ENCODE results near the gene LGALS7B. TPM values are rescaled to one million over a fixed set of nuclear protein-coding genes. Genes with fewer than 3 reads are reported as not detected.

The LGALS7B gene
- total RNA-seq, 1 experiment from 2014 or later: 2.4 TPM

- Histone ChIP-seq H3K27ac (ENCODE audit: low read depth, low read length) (no peak overlapping the region), H3K4me3 (replicated peaks in 1 of 2; ENCODE audit: low read depth in 1 of 2, low read length in 2 of 2) (no peak overlapping the region), H3K4me1 (ENCODE audit: control insufficient read depth in 1 of 2, insufficient read depth in 2 of 2, low read length in 2 of 2) (peaks cover 0 to 6% of the 10 kb centered on the region in 2 experiments; a peak in 1 of 4 replicates), H3K36me3 (ENCODE audit: control insufficient read depth in 1 of 2, insufficient read depth in 2 of 2, low read length in 2 of 2) (no peaks in the 10 kb centered on the region), H3K79me2 (ENCODE audit: insufficient read depth, low read length) (no peaks in the 10 kb centered on the region), H3K9ac (ENCODE audit: low read length) (no peak overlapping the region), H3K9me3 (ENCODE audit: control insufficient read depth in 1 of 2, insufficient read depth in 1 of 2, low read depth in 1 of 2, low read length in 2 of 2) (no peaks in the 10 kb centered on the region), H3K27me3 (ENCODE audit: insufficient read depth, low read length) (no peaks in the 10 kb centered on the region), H2AFZ (ENCODE audit: low read depth, low read length, poor library complexity, severe bottlenecking) (no peak overlapping the region), H4K20me1 (ENCODE audit: insufficient read depth) (no peaks in the 10 kb centered on the region), H3K4me2 (ENCODE audit: low read length) (no peak overlapping the region), H3K9me2 (ENCODE audit: insufficient read depth) (no peaks in the 10 kb centered on the region)
- intact Hi-C loops (cut with micrococcal nuclease): no loop called here
- no peak for DNase-seq (ENCODE audit: low read depth, low spot score)
- ATAC-seq: no peak
- RAD21 ChIA-PET (ENCODE audit: low non-redundant PET in 1 of 2, low total read pairs in 2 of 2, uncharacterized antibody in 2 of 2, unreplicated experiment in 2 of 2): no interaction called here
- no TSS peak for BruUV-seq (replicated peaks)
- POLR2A ChIA-PET: no interaction called here
- CTCF ChIA-PET: interaction anchor here (0.7 kb wide), 1 partner anchor 18 kb away, joined by 3 read pairs; no protein-coding TSS in a partner anchor
- TF ChIP-seq, protein P1, sequence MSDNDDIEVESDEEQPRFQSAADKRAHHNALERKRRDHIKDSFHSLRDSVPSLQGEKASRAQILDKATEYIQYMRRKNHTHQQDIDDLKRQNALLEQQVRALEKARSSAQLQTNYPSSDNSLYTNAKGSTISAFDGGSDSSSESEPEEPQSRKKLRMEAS (IDR thresholded peaks at IDR 0.05): no peak
Measured at GRCh38 chr19:38765214-38765613, 23.8 kb upstream of the LGALS7B start.

- Histone ChIP-seq H3K27ac (ENCODE audit: low read depth, low read length) (no peak overlapping the region), H3K4me2 (ENCODE audit: low read length) (no peak overlapping the region), H3K4me1 (ENCODE audit: control insufficient read depth in 1 of 2, insufficient read depth in 2 of 2, low read length in 2 of 2) (peaks cover 0 to 6% of the 10 kb centered on the region in 2 experiments; a peak in 1 of 4 replicates), H3K4me3 (replicated peaks in 1 of 2; ENCODE audit: low read depth in 1 of 2, low read length in 2 of 2) (no peak overlapping the region), H3K36me3 (ENCODE audit: control insufficient read depth in 1 of 2, insufficient read depth in 2 of 2, low read length in 2 of 2) (no peaks in the 10 kb centered on the region), H3K9ac (ENCODE audit: low read length) (no peak overlapping the region), H3K79me2 (ENCODE audit: insufficient read depth, low read length) (no peaks in the 10 kb centered on the region), H3K9me2 (ENCODE audit: insufficient read depth) (no peaks in the 10 kb centered on the region), H3K27me3 (ENCODE audit: insufficient read depth, low read length) (no peaks in the 10 kb centered on the region), H3K9me3 (ENCODE audit: control insufficient read depth in 1 of 2, insufficient read depth in 1 of 2, low read depth in 1 of 2, low read length in 2 of 2) (no peaks in the 10 kb centered on the region), H4K20me1 (ENCODE audit: insufficient read depth) (no peaks in the 10 kb centered on the region), H2AFZ (ENCODE audit: low read depth, low read length, poor library complexity, severe bottlenecking) (no peak overlapping the region)
- no peak for DNase-seq (ENCODE audit: low read depth, low spot score)
- intact Hi-C loops (cut with micrococcal nuclease): no loop called here
- no peak for TF ChIP-seq TCF7L2 (IDR thresholded peaks at IDR 0.05; ENCODE audit: borderline replicate concordance, extremely low read depth, insufficient read depth, insufficient read length)
- TF ChIP-seq EGR1 (IDR thresholded peaks at IDR 0.05; ENCODE audit: low read depth): no peak
- TF ChIP-seq, protein P2, sequence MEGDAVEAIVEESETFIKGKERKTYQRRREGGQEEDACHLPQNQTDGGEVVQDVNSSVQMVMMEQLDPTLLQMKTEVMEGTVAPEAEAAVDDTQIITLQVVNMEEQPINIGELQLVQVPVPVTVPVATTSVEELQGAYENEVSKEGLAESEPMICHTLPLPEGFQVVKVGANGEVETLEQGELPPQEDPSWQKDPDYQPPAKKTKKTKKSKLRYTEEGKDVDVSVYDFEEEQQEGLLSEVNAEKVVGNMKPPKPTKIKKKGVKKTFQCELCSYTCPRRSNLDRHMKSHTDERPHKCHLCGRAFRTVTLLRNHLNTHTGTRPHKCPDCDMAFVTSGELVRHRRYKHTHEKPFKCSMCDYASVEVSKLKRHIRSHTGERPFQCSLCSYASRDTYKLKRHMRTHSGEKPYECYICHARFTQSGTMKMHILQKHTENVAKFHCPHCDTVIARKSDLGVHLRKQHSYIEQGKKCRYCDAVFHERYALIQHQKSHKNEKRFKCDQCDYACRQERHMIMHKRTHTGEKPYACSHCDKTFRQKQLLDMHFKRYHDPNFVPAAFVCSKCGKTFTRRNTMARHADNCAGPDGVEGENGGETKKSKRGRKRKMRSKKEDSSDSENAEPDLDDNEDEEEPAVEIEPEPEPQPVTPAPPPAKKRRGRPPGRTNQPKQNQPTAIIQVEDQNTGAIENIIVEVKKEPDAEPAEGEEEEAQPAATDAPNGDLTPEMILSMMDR (IDR thresholded peaks at IDR 0.05 in 2 of 3, conservative IDR thresholded peaks at IDR 0.05 in 1 of 3; ENCODE audit: borderline replicate concordance in 1 of 3, insufficient read depth in 1 of 3, low read depth in 2 of 3, low read length in 2 of 3): no peak
- TF ChIP-seq YY1 (IDR thresholded peaks at IDR 0.05; ENCODE audit: extremely low read depth, insufficient replicate concordance, low read depth, low read length): no peak
- no peak for TF ChIP-seq EZH2 (IDR thresholded peaks at IDR 0.05)
- no peak for TF ChIP-seq SIN3A (IDR thresholded peaks at IDR 0.05; ENCODE audit: low read depth)
- TF ChIP-seq, protein P1 (IDR thresholded peaks at IDR 0.05): no peak
- ATAC-seq: no peak
- BruUV-seq (replicated peaks): no TSS peak
- ChIA-PET POLR2A (interaction anchor here (0.7 kb wide), 1 partner anchor 24 kb away, joined by 3 read pairs; no protein-coding TSS in a partner anchor), CTCF (no interaction called here), RAD21 (ENCODE audit: low non-redundant PET in 1 of 2, low total read pairs in 2 of 2, uncharacterized antibody in 2 of 2, unreplicated experiment in 2 of 2) (no interaction called here)
Measured at GRCh38 chr19:38766276-38767047, 22.5 kb upstream of the LGALS7B start.
